GM19372 (cell line): Measurements from ENCODE around the gene GPR149.

Experiments
- ATAC-seq: cut with Tn5 transposase; IDR thresholded peaks from one replicate; pipeline ENCODE4 v1.9.1; 2021; ENCODE audit warnings: mild to moderate bottlenecking, low read depth, moderate library complexity; ENCODE audit not compliant: unreplicated experiment

GPR149 gene

GRCh38 chr3:154345422-154346122 lies 84.4 kb downstream of the GPR149 start:
- no peak for ATAC-seq

- no peak for ATAC-seq
Measured at GRCh38 chr3:154338570-154338969, 91.4 kb downstream of the GPR149 start.

DNA sequence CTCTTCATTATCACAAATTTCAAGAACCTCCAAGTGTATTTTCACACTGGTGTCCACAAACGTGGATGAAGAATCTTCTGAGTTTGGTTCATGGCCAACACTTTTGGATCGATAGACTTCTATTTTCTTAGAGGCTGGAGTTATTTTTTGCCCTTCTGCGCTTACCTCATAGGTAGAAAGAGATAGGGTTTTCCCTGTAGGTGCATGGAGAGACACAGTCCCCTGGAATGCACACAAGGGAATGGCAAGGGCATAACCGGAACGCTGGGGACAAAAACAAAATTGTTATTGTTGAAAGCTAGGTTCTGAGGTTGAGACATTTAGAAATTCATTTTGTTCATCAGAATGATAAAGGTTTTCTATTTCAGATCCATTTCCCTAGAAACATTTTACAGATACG lies 92.0 kb downstream of the GPR149 start:
- ATAC-seq = no peak

DNA sequence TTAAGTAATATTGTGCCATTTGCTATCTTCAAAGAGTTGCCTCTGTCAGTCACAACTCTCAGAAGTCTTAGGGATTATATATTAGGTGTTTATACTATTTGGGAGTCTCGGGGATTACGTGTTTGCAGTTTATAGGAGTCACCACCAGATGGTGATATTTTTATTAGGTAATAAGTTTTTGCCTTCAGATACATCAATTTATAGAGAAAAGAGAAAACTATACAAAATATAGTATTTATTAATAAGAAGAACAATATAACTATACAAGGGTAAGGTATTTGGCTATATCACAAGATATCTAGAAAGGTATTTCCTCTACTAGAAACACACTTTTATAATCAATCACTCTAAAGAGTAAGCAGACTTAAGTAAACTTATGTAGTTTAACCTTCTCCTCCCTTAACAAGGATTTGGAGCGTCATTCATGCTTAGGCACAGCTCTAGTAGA lies 95.0 kb downstream of the GPR149 start:
- ATAC-seq = no peak

DNA sequence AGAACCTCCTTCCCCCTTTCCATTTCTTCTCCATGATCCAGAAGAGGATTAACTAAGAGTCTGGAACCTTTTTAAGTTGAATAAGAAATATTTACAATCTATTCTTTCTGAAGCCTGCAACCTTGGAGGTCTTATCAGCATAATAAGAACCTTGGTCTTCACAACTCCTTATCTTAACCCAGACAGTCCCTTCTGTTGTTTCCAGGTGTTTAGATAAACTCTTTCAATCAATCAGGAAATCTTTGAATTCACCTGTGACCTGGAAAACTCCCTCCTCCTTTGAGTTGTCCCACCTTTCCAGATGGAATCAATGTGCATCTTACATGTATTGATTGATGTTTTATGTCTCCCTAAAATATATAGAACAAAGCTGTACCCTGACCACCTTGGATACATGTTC lies 102.1 kb downstream of the GPR149 start:
- ATAC-seq = no peak

DNA sequence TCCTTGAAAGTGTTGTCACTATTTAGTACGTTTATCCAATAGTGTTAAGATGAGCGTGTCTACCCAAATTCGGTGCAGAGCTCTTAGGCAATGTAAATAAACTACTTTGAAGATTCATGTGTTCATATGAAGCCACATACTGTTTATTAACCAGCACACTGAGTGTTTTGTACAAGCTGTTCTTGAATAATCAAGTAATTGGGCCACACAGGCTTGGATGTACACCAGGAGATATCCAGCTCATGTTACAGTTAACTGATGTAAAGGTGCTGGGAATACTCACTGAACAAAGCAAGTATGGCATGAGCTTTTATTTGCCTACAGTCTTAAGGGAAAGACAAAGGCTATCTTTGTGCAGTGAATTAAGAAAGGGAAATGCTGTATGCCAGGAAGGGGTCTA lies 105.1 kb downstream of the GPR149 start:
- ATAC-seq = no peak

- ATAC-seq = peak; percentile 93
Measured at GRCh38 chr3:154323891-154324738, 105.9 kb downstream of the GPR149 start, which contains the start of gene DHX36. TSS of gene DHX36 (minus strand) at chr3:154324487. CDS start at chr3:154324416, 71 bp downstream.

DNA sequence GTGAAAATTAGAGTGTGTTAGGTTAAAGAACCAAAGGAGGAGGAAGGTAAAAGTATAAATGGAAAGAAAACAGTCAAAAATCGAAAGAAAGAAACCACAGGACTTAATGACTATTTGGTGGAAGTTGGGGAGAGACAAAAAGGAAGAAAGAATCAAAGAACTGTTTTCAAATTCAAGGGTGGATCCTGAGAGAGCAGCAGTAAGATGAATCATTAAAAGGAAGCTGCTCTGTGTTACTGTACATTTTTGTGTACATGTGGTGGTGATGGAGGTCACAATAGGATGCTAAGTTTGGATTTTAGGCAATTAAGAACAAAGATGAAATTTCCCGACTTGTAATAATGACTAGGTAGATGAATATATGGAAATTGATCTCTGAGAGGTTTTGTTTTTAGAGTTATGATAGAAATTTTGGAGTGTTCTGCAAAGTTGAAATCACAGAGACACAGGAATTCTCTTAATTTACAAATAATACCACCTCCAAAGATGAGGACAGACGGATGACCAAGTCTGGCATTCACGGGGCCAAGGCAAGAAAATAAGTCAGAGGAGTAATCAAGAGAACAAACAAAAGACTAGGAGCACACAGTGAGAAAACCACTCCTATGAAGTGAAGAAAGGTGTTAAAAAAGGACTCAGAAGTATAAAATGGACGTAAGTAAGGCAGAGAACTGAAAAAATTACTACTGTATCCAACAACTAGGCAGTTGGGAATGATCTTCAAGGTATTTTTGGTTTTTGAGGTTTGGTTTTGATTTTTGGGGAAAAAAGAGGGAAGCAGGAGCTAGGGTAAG lies 112.8 kb downstream of the GPR149 start:
- ATAC-seq = no peak

DNA sequence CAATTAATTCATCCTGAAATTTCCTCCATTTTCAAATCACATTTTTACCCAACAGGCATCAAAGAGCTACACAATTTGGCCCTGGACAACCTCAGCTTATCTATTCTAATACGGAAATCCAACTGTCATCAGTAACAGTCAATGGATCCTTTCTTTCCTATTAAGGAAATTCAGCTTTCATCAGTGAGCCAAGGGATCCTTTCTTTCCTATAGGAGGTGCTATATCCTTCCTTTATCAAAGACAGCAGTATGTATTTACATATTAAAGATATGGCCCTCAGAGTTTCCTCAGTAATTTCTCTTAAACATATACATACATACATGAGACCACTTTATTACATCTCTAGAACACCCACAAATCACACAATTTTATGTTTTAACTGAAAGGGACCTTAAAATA lies 115.8 kb downstream of the GPR149 start:
- ATAC-seq = no peak

- ATAC-seq = no peak
Measured at GRCh38 chr3:154310840-154311239, 119.2 kb downstream of the GPR149 start.

- ATAC-seq = no peak
Measured at GRCh38 chr3:154307363-154307762, 122.6 kb downstream of the GPR149 start.

GRCh38 chr3:154304936-154305335 lies 125.1 kb downstream of the GPR149 start:
- no peak for ATAC-seq

DNA sequence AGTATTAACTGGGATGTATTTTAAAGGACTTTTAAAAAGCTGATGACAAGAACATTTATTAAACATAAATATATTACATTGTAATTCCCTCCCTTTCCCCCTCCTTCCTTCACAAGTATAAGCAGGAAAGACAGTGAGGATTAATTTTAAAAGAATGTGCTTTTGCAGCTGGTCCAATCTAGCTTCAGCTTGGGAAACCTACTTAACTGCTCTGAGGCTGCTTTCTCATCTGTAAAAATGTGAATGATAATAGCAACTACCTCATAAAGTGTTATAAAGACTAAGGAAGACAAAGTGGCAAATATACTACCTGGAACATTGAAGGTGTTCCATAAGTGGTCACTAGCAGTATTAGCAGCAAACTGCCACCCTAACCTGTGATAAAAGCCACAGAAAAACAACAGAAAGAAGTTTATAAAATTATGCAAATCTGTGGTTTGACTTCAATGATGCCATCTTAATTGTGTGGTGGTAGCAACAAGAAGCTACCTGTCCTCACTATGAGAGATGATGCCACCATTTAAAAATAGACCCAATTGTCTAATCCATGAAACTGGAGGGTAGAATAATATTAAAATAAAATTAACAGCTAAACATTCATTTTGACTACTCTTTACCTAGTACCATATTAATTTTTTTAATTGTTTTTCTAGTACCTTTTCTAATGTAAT lies 125.7 kb downstream of the GPR149 start:
- no peak for ATAC-seq

DNA sequence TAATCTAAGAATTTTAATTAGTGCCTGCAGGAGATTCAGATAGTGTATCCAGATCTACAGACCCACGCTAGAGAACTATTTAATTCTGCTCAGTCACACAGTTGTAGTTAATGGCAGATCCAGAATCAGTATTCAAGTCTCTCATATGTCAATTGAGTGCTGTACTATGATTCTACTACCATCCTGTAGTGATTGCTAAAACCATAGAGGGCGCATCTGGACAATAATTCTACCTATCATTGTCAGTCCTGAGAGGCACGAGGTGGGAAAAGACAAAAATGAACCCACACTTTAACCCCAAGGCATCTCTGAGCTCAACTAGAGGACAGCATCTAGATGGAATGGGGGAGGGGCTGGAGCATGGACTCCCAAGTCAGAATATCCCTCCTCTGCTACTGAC lies 128.4 kb downstream of the GPR149 start:
- ATAC-seq = no peak

- no peak for ATAC-seq
Measured at GRCh38 chr3:154294016-154294415, 136.0 kb downstream of the GPR149 start.

DNA sequence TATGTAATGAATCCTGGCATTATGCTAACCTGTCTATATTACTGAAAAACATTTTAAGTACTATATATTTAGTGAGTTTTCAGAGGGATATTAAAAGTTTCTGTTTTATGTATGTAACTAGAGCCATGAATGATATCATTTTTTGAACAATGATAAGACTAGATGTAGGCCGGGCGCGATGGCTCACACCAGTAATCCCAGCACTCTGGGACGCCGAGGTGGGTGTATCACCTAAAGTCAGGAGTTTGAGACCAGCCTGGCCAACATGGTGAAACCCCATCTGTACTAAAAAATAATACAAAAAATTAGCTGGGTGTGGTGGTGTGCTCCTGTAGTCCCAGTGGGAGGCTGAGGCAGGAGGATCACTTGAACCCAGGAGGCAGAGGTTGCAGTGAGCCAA lies 139.8 kb downstream of the GPR149 start:
- ATAC-seq = no peak
